ENCODE measurements around the gene ZNF140.

Gene ZNF140

DNA sequence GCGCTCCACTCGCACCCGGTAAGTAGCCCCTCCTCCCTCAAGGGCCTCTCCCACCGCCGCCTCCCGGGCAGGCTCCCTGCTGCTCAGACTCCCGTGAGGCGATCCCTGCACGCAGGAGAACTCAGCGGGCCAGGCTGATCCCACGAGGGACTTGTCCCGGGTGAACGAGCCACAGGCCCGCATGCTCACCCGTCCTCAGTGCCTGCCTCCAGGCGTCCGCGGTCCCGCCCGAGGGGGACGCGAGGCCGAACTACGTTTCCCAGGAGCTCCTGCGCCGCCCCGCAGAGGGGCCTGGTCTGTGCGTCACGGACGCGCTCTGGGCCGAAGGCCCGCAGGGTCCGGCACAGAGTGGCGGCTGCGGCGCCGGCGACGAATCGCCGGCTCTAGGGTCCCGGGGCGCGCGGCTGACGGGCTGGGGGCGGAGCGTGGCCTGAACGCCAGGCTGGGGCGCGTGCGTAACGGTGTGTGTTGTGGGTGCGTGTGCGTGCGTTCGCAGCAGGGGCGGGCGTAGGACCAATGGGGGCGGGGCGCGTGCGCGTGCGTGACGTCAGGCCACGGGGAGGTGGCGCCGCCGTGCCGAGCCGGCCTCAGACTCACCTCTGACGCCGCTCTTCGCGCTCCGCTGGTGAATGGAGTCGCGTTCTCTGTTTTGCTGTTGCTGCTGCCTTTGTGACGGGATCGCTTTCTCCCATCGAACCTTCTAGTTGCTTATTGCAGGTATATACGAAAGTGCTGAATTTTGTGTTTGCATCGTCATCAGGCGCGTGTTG, 49.5 kb downstream of the ZNF140 start, which contains the start of the genes ZNF10 and ZNF891:
Gene ZNF10 (plus strand): TSS at position 590 of the 770 bp plus-strand sequence. CDS start 13,866 bp downstream, outside the sequence.
Gene ZNF891 (minus strand): TSS at position 237 of the 770 bp plus-strand sequence. CDS start 8,356 bp downstream, outside the sequence.
- DNase-seq (ENCODE audit: low read depth in 2 of 2) = peak; percentile 93

DNA sequence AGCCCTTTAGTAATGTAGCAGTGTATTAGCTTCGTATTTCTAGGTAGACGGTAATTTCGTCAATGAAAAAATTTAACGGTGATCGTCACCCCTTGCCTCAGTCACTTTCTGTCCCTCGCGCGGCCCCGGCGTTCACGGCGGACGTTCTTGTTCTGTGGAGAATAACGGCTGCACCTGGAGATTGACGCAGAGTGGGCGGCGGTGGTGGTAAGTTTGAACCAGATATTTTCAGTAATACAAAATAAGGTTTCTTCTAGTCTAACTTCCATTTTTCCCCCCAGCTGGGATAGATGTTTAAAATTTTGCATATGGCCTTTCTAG, 50.0 kb downstream of the ZNF140 start:
- DNase-seq (ENCODE audit: low read depth in 2 of 2) = no peak

DNA sequence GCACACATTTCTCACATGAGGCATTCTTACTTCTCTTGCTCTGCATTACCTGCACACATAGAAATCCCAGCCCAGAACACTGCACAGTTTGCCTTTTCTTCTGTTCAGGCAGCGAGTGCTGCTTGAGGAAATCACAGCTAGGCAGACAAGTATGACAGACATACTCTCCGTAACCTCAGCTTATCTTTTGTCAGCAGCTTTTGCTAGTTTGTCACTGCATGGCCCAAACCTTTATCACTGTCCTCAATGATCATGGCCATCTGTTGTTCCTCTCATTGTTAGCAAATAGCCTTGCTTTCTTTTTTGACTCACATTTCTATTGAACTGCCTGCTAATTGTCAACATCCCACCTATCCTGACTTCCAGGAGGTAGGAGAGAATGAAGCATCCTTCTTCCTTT, 55.0 kb downstream of the ZNF140 start:
- DNase-seq (ENCODE audit: low read depth in 2 of 2) = no peak

DNA sequence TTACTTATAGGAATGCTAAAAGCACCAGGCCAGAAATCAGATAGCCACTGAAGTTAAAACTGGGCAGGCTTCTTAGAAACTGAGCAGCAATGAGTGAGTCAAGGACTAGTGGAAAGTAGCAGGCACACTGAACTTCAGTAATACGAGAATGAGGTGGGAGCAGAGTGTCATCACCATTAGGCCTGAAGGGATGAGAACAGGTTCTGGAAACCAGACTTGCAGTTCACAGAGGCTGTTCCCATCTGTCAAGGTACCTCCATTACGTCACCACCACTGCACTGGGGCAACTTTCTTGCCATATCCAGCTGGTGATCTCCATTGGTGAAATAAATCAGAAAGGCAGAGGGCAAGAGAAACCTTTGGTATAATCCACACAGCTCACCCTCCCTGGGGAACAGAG, 65.3 kb downstream of the ZNF140 start:
- no peak for DNase-seq (ENCODE audit: low read depth in 2 of 2)

DNA sequence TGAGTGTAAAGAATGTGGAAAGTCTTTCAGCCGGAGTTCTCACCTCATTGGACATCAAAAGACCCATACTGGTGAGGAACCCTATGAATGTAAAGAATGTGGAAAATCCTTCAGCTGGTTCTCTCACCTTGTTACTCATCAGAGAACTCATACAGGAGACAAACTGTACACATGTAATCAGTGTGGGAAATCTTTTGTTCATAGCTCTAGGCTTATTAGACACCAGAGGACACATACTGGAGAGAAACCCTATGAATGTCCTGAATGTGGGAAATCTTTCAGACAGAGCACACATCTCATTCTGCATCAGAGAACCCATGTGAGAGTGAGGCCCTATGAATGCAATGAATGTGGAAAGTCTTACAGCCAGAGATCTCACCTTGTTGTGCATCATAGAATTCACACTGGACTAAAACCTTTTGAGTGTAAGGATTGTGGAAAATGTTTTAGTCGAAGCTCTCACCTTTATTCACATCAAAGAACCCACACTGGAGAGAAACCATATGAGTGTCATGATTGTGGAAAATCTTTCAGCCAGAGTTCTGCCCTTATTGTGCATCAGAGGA, 75.5 kb downstream of the ZNF140 start:
- DNase-seq (ENCODE audit: low read depth in 2 of 2) = no peak
